ENCODE measurements around the gene GOLGB1.
"Not testable (repeated sequence)": the region's sequence is repeated elsewhere in the genome, so short reads cannot be mapped to it uniquely, and the experiment has no call there.

GRCh38 chr3:121782784-121783183 is 33.2 kb upstream of the GOLGB1 start:
- TF ChIP-seq CTCF (IDR thresholded peaks at IDR 0.05; ENCODE audit: low read depth, low read length, poor library complexity, severe bottlenecking); EZH2phosphoT487 (IDR thresholded peaks at IDR 0.05; ENCODE audit: borderline replicate concordance, low read length): not testable (repeated sequence)
